ENCODE data around the gene KHDC1.
"Not testable (repeated sequence)": the region's sequence is repeated elsewhere in the genome, so short reads cannot be mapped to it uniquely, and the experiment has no call there.

- not testable (repeated sequence) for TF ChIP-seq CTCF, EP300 (IDR thresholded peaks at IDR 0.05)
Measured at GRCh38 chr6:73303773-73304172, 40.8 kb upstream of the KHDC1 start.
